Sciatic nerve (tissue), 2 donors: ENCODE measurements around the gene TRIM15. TPM values are rescaled to one million over a fixed set of nuclear protein-coding genes. Genes with fewer than 3 reads are reported as not detected.
"Not testable (repeated sequence)": the region's sequence is repeated elsewhere in the genome, so short reads cannot be mapped to it uniquely, and the experiment has no call there.

ENCODE experiments used
- ATAC-seq: fragments of 200-7000 bp; cut with Tn5 transposase; one replicate; pipeline ENCODE4 v1.9.1; 2020; ENCODE audit warnings: mild to moderate bottlenecking, moderate library complexity
- DNase-seq: peaks from one replicate; pipeline ENCODE4 v3.0.0-alpha.2; 2020; ENCODE audit warnings: low spot score
- intact Hi-C: fragments of 100-400 bp; cut with DNase I; formaldehyde crosslinking; loops from one replicate; pipeline ENCODE4 v1.14.2; 2022
- total RNA-seq: library from RNA; stranded (reverse); fragmentation: NEBNext Ultra II Directional; extraction: Animal tissue kit (Norgen Biotek cat#: 25700); gene quantifications from one replicate; pipeline ENCODE4 v1.2.1, GENCODE V29; 2021
- donor health status: DM: no; HTN: no; CAD: no.
- donor health status: DM: no; HTN: no; CAD: no.

The TRIM15 gene
- total RNA-seq, 1 donor from 2014 or later = not detected

DNA sequence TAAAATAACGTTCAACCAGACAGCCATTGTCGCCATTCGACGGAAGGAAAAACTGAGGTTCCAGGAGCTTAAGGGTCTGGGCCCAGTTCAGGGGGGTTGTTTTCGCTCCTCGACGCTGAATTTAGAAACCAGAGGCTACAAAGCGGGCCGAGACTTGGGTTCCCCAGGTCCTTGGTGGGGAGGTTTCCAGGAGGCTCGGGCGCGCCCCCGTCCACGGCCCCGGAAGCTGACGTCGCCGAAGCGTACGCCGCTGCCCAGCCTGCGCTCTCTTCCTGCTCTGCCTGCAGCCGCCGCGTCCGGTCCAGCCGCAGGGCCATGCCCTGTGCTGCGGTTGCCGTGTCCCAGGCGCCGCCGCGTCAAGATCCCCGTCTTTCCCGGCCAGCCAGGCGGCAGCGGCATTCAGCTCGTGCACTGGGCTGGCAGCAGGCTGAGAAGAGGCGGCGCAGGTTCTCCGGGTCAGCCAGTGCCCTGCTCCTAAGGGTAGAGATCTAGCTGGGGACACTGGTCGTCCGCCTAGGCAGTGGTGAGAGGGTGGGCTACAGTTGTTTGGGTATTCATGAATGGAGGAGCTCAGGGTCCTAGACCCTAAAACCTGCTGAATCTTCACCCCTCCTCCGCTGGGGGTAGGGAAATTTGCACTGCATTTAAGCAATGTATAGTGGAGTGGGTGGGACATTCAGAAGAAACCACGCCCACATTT, 50.8 kb downstream of the TRIM15 start:
- ATAC-seq (peak; percentile 95), DNase-seq (peak; percentile 93)
- intact Hi-C loops = no loop called here

DNA sequence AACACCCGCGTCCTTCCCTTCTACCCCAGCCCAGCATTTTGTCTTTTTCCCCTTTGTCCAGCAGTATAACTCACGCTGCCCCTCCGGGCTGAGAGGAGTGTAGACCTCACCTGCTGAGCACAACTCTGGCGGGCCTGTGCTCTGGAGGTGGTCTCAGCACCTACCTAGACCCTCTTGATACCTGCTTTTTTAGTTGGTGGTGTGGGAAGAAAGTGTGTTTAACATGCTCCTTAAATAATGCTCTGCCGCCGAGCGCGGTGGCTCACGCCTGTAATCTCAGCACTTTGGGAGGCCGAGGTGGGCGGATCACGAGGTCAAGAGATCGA, 51.3 kb downstream of the TRIM15 start:
- intact Hi-C loops = no loop called here
- ATAC-seq (no peak), DNase-seq (no peak)

DNA sequence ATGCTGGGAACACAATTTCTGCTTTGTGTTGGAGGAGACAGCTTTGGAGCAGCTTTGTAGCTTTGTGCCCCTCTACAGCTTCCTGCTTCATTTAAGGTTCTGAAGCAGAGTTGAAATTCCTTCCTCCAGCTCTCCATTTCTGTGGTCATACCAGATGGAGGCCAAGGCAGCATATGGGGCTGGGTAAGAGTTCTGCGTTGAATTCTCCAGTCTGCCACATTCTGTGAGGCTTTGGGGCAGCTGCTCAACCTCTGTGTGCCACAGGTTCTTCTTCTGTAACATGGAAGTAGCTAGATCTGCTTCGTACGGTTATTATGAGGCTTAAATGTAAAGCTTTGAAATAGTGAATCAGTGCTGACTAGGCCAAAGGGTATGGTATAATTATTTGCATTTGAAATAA, 52.8 kb downstream of the TRIM15 start:
- DNase-seq (no peak), ATAC-seq (no peak)
- intact Hi-C loops = no loop called here

DNA sequence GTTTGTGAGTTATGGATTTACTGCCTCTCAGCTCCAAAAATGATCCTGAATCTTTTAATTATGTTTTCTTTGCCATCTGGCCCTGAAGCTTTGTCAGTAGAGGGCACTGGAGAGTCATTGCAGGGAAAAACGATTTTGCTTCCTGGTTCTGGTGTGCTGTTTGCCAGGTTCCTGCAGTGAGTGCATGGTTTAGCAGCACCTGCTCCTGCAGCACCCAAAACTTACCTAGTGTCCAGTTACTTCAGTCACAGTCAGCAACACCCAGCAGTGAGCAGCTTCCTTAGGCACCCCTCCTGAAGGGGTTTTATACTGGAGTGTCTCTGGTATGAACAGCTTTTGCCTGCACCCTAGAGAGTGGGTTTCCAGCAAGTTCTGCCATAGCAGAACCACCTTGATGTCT, 55.9 kb downstream of the TRIM15 start:
- ATAC-seq (no peak), DNase-seq (no peak)
- intact Hi-C loops = no loop called here

DNA sequence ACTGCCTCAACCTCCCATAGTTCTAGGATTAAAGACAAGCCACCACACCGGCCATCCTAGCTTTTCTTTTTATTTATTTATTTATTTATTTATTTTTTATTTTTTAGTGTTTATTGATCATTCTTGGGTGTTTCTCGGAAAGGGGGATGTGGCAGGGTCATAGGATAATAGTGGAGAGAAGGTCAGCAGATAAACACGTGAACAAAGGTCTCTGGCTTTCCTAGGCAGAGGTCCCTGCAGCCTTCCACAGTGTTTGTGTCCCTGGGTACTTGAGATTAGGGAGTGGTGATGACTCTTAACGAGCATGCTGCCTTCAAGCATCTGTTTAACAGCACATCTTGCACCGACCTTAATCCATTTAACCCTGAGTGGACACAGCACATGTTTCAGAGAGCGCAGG, 58.0 kb downstream of the TRIM15 start:
- intact Hi-C loops, ATAC-seq, DNase-seq: not testable (repeated sequence)

DNA sequence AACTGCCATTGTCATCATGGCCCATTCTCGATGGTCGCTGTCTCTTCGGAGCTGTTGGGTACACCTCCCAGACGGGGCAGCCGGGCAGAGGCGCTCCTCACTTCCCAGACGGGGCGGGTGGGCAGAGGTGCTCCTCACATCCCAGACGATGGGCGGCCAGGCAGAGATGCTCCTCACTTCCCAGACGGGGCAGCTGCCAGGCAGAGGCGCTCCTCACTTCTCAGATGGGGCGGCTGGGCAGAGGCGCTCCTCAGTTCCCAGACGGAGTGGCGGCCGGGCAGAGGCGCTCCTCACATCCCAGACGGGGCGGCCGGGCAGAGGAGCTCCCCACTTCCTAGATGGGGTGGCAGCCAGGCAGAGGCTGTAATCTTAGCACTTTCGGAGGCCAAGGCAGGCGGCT, 58.6 kb downstream of the TRIM15 start:
- DNase-seq, ATAC-seq, intact Hi-C loops: not testable (repeated sequence)

Other genes starting within 250 kb of the TRIM15 start
- 405 TPM for gene HLA-A, start 221.0 kb upstream of the TRIM15 start, total RNA-seq
- gene POLR1H, start 102.3 kb upstream of the TRIM15 start, total RNA-seq = 16.6 TPM
- gene PPP1R11, start 96.3 kb upstream of the TRIM15 start, total RNA-seq = 38.3 TPM
- gene RNF39, start 87.8 kb upstream of the TRIM15 start, total RNA-seq = not detected
- not detected for gene TRIM31, start 50.5 kb upstream of the TRIM15 start, total RNA-seq
- not detected for gene TRIM40, start 27.4 kb upstream of the TRIM15 start, total RNA-seq
- 0.62 TPM for gene TRIM10, start 2.3 kb upstream of the TRIM15 start, total RNA-seq
- 42.6 TPM for gene TRIM26, start 49.9 kb downstream of the TRIM15 start, total RNA-seq
- 18.0 TPM for gene TRIM39, start 163.4 kb downstream of the TRIM15 start, total RNA-seq
- 36.7 TPM for gene RPP21, start 181.6 kb downstream of the TRIM15 start, total RNA-seq